Measurements from ENCODE around the gene DNM3. TPM values are rescaled to one million over a fixed set of nuclear protein-coding genes. Genes with fewer than 3 reads are reported as not detected.

Gene DNM3
- total RNA-seq, 1 donor from 2014 or later, result 0.41 TPM

- no peak overlapping the region for H3K27ac Mint-ChIP-seq
- no peaks in the 10 kb centered on the region for H3K36me3 Mint-ChIP-seq (ENCODE audit: low read depth)
- DNase-seq (ENCODE audit: low spot score), result no peak
- no peaks in the 10 kb centered on the region for H3K27me3 Mint-ChIP-seq (ENCODE audit: low read depth)
- intact Hi-C loops (cut with micrococcal nuclease), result no loop called here
- no peak overlapping the region for H3K4me3 Mint-ChIP-seq (ENCODE audit: low read depth)
- no peaks in the 10 kb centered on the region for H3K4me1 Mint-ChIP-seq (ENCODE audit: low read depth)
- H3K9me3 Mint-ChIP-seq, result peaks cover 6% of the 10 kb centered on the region
Observed at GRCh38 chr1:172324761-172325160, 483.5 kb downstream of the DNM3 start.

GRCh38 chr1:172325531-172325930 lies 484.2 kb downstream of the DNM3 start:
- Mint-ChIP-seq H3K4me1 (ENCODE audit: low read depth) (no peaks in the 10 kb centered on the region), H3K36me3 (ENCODE audit: low read depth) (no peaks in the 10 kb centered on the region), H3K27me3 (ENCODE audit: low read depth) (no peaks in the 10 kb centered on the region), H3K27ac (no peak overlapping the region), H3K4me3 (ENCODE audit: low read depth) (no peak overlapping the region), H3K9me3 (peaks cover 6% of the 10 kb centered on the region)
- no peak for DNase-seq (ENCODE audit: low spot score)
- intact Hi-C loops (cut with micrococcal nuclease), result no loop called here

DNA sequence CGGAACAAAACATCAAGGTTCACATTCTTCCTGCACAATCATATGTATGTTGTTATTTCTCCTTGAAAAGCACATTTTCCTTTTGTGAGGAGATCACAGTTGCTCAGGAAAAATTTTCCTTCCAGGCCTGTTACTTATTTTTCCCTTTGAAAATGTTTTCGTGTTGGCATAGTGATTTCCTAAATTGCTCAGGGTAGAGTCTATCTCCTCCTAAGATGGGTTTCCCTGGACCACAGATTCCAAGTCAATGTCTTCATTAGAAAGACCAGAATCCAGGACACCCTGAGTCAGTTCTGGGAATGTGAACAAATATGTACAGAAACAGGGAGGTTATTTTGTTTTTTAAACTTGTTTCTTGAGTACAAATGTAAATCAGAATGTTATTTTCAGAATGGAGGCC lies 484.8 kb downstream of the DNM3 start:
- H3K27ac Mint-ChIP-seq, result no peak overlapping the region
- H3K4me3 Mint-ChIP-seq (ENCODE audit: low read depth), result no peak overlapping the region
- H3K9me3 Mint-ChIP-seq, result peaks cover 6% of the 10 kb centered on the region
- intact Hi-C loops (cut with micrococcal nuclease), result no loop called here
- H3K4me1 Mint-ChIP-seq (ENCODE audit: low read depth), result no peaks in the 10 kb centered on the region
- DNase-seq (ENCODE audit: low spot score), result no peak
- H3K36me3 Mint-ChIP-seq (ENCODE audit: low read depth), result no peaks in the 10 kb centered on the region
- H3K27me3 Mint-ChIP-seq (ENCODE audit: low read depth), result no peaks in the 10 kb centered on the region

DNA sequence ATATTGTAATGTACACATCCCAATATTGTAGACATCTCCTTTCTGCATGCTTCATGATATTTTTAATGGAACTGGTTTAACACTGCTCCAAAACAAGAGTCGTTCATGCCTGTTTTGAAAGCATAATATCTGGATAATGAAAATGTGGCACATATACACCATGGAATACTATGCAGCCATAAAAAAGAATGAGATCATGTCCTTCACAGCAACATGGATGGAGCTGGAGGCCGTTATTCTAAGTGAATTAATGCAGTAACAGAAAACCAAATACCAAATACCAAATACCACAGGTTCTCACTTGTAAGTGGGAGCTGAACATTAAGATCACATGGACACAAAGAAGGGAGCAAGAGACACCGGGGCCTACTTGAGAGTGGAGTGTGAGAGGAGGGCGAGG lies 487.0 kb downstream of the DNM3 start:
- intact Hi-C loops (cut with micrococcal nuclease), result no loop called here
- H3K36me3 Mint-ChIP-seq (ENCODE audit: low read depth), result no peaks in the 10 kb centered on the region

DNA sequence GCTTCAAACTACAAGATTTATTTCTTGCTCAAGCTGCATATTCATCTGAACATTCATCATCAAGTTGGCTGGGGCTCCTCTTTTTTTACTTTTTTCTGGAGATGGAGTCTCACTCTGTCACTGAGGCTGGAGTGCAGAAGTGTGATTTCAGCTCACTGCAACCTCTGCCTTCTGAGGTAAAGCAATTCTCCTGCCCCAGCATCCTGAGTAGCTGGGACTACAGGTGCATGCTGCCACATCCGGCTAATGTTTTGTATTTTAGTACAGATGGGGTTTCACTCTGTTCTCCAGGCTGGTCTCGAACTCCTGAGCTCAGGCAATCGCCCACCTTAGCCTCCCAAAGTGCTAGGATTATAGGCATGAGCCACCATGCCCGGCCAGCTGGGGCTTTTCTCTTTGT lies 490.9 kb downstream of the DNM3 start:
- intact Hi-C loops (cut with micrococcal nuclease), result no loop called here
- no peak for DNase-seq (ENCODE audit: low spot score)
- no peak overlapping the region for H3K4me3 Mint-ChIP-seq (ENCODE audit: low read depth)
- peaks cover 10% of the 10 kb centered on the region for H3K9me3 Mint-ChIP-seq
- no peak overlapping the region for H3K27ac Mint-ChIP-seq
- no peaks in the 10 kb centered on the region for H3K4me1 Mint-ChIP-seq (ENCODE audit: low read depth)
- no peaks in the 10 kb centered on the region for H3K27me3 Mint-ChIP-seq (ENCODE audit: low read depth)
- no peaks in the 10 kb centered on the region for H3K36me3 Mint-ChIP-seq (ENCODE audit: low read depth)

More for the DNA sequence above, 487.0 kb downstream of the DNM3 start:
- Mint-ChIP-seq H3K4me1 (ENCODE audit: low read depth) (no peaks in the 10 kb centered on the region), H3K27ac (no peak overlapping the region), H3K27me3 (ENCODE audit: low read depth) (no peaks in the 10 kb centered on the region), H3K4me3 (ENCODE audit: low read depth) (no peak overlapping the region), H3K9me3 (peaks cover 10% of the 10 kb centered on the region)
- DNase-seq (ENCODE audit: low spot score), result no peak

- Mint-ChIP-seq H3K36me3 (ENCODE audit: low read depth) (no peaks in the 10 kb centered on the region), H3K27me3 (ENCODE audit: low read depth) (no peaks in the 10 kb centered on the region), H3K4me3 (ENCODE audit: low read depth) (no peak overlapping the region), H3K27ac (no peak overlapping the region), H3K9me3 (peaks cover 7% of the 10 kb centered on the region), H3K4me1 (ENCODE audit: low read depth) (peaks cover 22% of the 10 kb centered on the region)
- no peak for DNase-seq (ENCODE audit: low spot score)
- intact Hi-C loops (cut with micrococcal nuclease), result no loop called here
Observed at GRCh38 chr1:172335377-172335776, 494.1 kb downstream of the DNM3 start.

DNA sequence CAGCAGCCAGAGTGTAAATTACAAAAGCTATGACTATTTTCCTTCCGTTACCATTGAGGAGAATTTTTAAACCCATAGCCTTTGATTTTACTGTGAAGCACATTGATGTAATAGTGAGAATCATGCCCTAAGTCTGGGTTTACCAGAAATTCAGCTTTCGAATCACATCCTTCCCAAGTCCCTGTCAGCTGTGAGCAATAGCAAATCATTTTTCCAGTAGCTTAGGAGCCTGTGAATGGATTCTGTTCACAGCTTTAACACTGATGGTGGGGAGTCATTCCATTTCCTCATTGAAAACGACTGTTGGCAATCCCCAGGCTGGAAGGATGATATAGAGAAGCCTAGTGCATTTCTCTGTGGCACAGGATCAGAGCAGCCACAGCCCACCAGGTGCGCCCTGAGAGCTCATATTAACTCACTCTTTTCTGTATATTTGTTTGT lies 497.0 kb downstream of the DNM3 start:
- no peaks in the 10 kb centered on the region for H3K36me3 Mint-ChIP-seq (ENCODE audit: low read depth)
- H3K4me1 Mint-ChIP-seq (ENCODE audit: low read depth), result peaks cover 44% of the 10 kb centered on the region
- H3K27ac Mint-ChIP-seq, result peak overlapping the region; percentile 54
- DNase-seq (ENCODE audit: low spot score), result no peak
- no peak overlapping the region for H3K4me3 Mint-ChIP-seq (ENCODE audit: low read depth)
- no peaks in the 10 kb centered on the region for H3K27me3 Mint-ChIP-seq (ENCODE audit: low read depth)
- intact Hi-C loops (cut with micrococcal nuclease), result loop anchor here (2.0 kb wide), 4 partner anchors 20 to 158 kb away; no protein-coding TSS in a partner anchor
- H3K9me3 Mint-ChIP-seq, result peaks cover 3% of the 10 kb centered on the region

GRCh38 chr1:172339842-172340241 lies 498.5 kb downstream of the DNM3 start:
- peaks cover 57% of the 10 kb centered on the region for H3K4me1 Mint-ChIP-seq (ENCODE audit: low read depth)

DNA sequence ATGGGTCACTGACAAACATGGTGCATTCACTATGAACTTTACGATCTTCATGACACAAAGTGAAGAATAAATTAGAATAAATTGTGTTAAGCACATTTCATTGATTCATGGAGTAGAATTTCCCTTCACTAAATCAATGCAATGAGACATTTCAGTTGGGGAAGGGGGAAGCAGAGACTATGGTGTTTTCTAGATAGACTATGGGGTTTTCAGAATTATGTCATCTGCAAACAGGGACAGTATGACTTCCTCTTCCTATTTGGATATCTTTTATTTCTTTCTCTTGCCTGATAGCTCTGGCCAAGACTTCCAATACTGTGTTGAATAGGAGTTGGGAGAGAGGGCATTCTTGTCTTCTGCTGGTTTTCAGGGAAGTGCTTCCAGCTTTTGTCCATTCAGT lies 499.2 kb downstream of the DNM3 start:
- H3K4me3 Mint-ChIP-seq (ENCODE audit: low read depth), result no peak overlapping the region
- H3K9me3 Mint-ChIP-seq, result peaks cover 3% of the 10 kb centered on the region

More at GRCh38 chr1:172339842-172340241, 498.5 kb downstream of the DNM3 start:
- intact Hi-C loops (cut with micrococcal nuclease), result loop anchor here (2.0 kb wide), 4 partner anchors 19 to 159 kb away; no protein-coding TSS in a partner anchor
- Mint-ChIP-seq H3K36me3 (ENCODE audit: low read depth) (no peaks in the 10 kb centered on the region), H3K9me3 (peaks cover 3% of the 10 kb centered on the region), H3K27me3 (ENCODE audit: low read depth) (no peaks in the 10 kb centered on the region), H3K27ac (no peak overlapping the region), H3K4me3 (ENCODE audit: low read depth) (no peak overlapping the region)
- DNase-seq (ENCODE audit: low spot score), result no peak

DNA sequence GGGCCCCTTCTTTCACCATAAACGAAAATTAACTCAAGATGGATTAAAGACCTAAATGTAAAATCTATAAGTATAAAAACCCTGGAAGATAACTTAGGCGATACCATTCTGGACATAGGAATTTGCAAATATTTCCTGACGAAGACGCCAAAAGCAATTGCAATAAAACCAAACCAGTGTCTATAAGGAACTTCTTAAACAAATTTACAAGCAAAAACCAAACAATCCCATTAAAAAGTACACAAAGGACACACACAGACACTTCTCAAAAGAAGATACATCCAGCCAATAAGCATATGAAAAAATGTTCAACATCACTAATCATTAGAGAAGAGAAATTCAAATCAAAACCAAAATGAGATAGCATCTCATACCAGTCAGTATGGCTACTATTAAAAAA lies 500.4 kb downstream of the DNM3 start:
- peaks cover 57% of the 10 kb centered on the region for H3K4me1 Mint-ChIP-seq (ENCODE audit: low read depth)
- no peak overlapping the region for H3K4me3 Mint-ChIP-seq (ENCODE audit: low read depth)
- intact Hi-C loops (cut with micrococcal nuclease), result no loop called here
- H3K27ac Mint-ChIP-seq, result no peak overlapping the region
- peaks cover 8% of the 10 kb centered on the region for H3K36me3 Mint-ChIP-seq (ENCODE audit: low read depth)
- DNase-seq (ENCODE audit: low spot score), result no peak
- peaks cover 10% of the 10 kb centered on the region for H3K9me3 Mint-ChIP-seq
- H3K27me3 Mint-ChIP-seq (ENCODE audit: low read depth), result no peaks in the 10 kb centered on the region

More for the DNA sequence above, 499.2 kb downstream of the DNM3 start:
- Mint-ChIP-seq H3K27me3 (ENCODE audit: low read depth) (no peaks in the 10 kb centered on the region), H3K27ac (no peak overlapping the region), H3K4me1 (ENCODE audit: low read depth) (peaks cover 57% of the 10 kb centered on the region), H3K36me3 (ENCODE audit: low read depth) (peaks cover 2% of the 10 kb centered on the region)
- no peak for DNase-seq (ENCODE audit: low spot score)
- intact Hi-C loops (cut with micrococcal nuclease), result no loop called here

- no peaks in the 10 kb centered on the region for H3K27me3 Mint-ChIP-seq (ENCODE audit: low read depth)
- H3K4me1 Mint-ChIP-seq (ENCODE audit: low read depth), result peaks cover 55% of the 10 kb centered on the region
- H3K36me3 Mint-ChIP-seq (ENCODE audit: low read depth), result peaks cover 16% of the 10 kb centered on the region
- H3K4me3 Mint-ChIP-seq (ENCODE audit: low read depth), result no peak overlapping the region
- peak overlapping the region; percentile 54 for H3K27ac Mint-ChIP-seq
- no peak for DNase-seq (ENCODE audit: low spot score)
- intact Hi-C loops (cut with micrococcal nuclease), result loop anchor here (1.0 kb wide), 1 partner anchor 68 kb away; no protein-coding TSS in a partner anchor
- peaks cover 20% of the 10 kb centered on the region for H3K9me3 Mint-ChIP-seq
Observed at GRCh38 chr1:172342584-172343239, 501.4 kb downstream of the DNM3 start.

DNA sequence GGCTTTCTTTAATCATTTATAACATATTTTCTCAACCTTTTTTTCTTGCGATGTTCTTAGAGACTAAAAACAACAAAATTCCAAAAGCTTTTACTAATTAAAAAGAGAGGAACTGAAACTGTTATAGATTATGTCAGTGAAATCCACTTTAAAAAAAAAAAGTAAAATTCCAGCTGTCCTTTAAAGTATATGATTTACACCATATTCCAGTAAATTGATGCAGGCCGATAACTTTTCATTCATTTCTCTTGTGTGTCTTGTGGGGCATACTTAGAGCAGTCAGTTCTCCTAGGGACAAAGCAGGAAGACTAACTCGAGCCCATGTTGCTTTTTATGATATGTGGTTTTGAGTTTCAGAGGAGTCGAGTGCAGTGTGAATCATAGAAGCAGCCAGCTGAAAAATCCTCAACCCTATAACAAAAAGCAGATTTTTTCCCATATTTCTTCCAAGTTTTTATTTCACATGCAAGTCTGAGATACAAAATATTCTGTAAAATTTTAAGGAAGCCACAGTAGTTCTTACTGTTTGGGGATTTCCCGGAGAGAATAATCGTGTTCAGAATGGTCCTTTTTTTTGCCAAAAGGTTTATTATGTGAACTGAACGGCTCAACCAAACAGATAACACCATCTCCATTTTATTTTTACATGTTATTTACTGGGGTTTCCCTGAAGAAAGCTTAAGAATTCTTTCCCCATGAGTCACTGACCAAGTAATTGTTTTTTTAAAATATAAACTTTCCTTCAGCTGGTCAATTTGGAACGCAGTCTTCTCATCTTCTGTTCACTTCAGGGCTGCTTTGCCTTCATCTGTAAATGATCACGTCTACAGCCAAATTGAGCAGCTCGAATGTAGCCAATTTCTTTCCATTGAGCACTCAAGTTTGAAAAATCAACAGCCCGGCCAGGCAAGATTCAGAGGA lies 502.2 kb downstream of the DNM3 start:
- H3K9me3 Mint-ChIP-seq, result peaks cover 27% of the 10 kb centered on the region
- no peaks in the 10 kb centered on the region for H3K27me3 Mint-ChIP-seq (ENCODE audit: low read depth)
- peaks cover 21% of the 10 kb centered on the region for H3K36me3 Mint-ChIP-seq (ENCODE audit: low read depth)
- H3K4me3 Mint-ChIP-seq (ENCODE audit: low read depth), result no peak overlapping the region
- H3K27ac Mint-ChIP-seq, result peak overlapping the region; percentile 3
- intact Hi-C loops (cut with micrococcal nuclease), result loop anchor here (1.0 kb wide), 1 partner anchor 69 kb away; no protein-coding TSS in a partner anchor
- peaks cover 52% of the 10 kb centered on the region for H3K4me1 Mint-ChIP-seq (ENCODE audit: low read depth)
- no peak for DNase-seq (ENCODE audit: low spot score)

DNA sequence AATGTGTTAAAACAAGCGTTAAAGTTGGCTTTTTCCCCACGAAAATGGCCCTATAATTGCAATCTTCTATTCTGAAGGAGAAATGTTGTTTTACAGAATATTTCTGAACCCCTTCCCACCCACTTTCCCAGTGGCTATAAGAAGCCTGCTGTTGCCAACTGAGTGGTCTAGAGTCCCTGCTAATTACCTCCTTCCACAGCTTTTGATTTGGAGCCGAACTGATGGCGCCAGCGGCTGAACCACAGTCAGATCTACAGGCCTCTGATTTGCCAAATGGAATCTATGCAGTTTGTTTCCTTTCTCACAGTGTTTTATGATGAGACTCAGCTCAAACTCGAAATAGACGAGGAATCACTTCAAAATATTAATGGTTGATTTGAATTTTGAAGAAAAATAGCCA lies 503.1 kb downstream of the DNM3 start:
- peaks cover 43% of the 10 kb centered on the region for H3K4me1 Mint-ChIP-seq (ENCODE audit: low read depth)
- no peaks in the 10 kb centered on the region for H3K27me3 Mint-ChIP-seq (ENCODE audit: low read depth)
- intact Hi-C loops (cut with micrococcal nuclease), result no loop called here
- no peak overlapping the region for H3K27ac Mint-ChIP-seq
- DNase-seq (ENCODE audit: low spot score), result no peak
- H3K9me3 Mint-ChIP-seq, result peaks cover 27% of the 10 kb centered on the region
- no peak overlapping the region for H3K4me3 Mint-ChIP-seq (ENCODE audit: low read depth)
- H3K36me3 Mint-ChIP-seq (ENCODE audit: low read depth), result peaks cover 21% of the 10 kb centered on the region
